K562 (cell line): ENCODE results near the gene TPD52L2. TPM values are rescaled to one million over a fixed set of nuclear protein-coding genes. Genes with fewer than 3 reads are reported as not detected.

Experiments
- GATAD2A ChIP-seq: fragments of 450-650 bp; IDR thresholded peaks from 2 replicates; pipeline ENCODE4 v1.6.1; 2017
- HLTF ChIP-seq: fragments of 450-650 bp; IDR thresholded peaks from 2 replicates; pipeline ENCODE4 v1.6.1; 2016
- KLF1 ChIP-seq: fragments of 450-650 bp; IDR thresholded peaks from 2 replicates; pipeline ENCODE4 v1.6.1; 2016; ENCODE audit warnings: missing genetic modification characterization, missing compliant biosample characterization
- MEIS2 ChIP-seq: fragments of 450-650 bp; IDR thresholded peaks from 2 replicates; pipeline ENCODE4 v1.6.1; 2014; ENCODE audit warnings: mild to moderate bottlenecking; ENCODE audit not compliant: partially characterized antibody
- MTF1 ChIP-seq: fragments of 250-450 bp; sonication (Bioruptor Pico); IDR thresholded peaks from 2 replicates; pipeline ENCODE4 v1.9.0; 2021; ENCODE audit warnings: moderate library complexity, mild to moderate bottlenecking, inconsistent platforms, borderline replicate concordance
- RB1 ChIP-seq: fragments of 450-650 bp; IDR thresholded peaks from 2 replicates; pipeline ENCODE4 v1.6.1; 2017; ENCODE audit warnings: low read depth, mild to moderate bottlenecking
- SMAD4 ChIP-seq: fragments of 250-450 bp; sonication (Bioruptor Pico); conservative IDR thresholded peaks from 2 replicates; pipeline ENCODE4 v1.8.0; 2021; ENCODE audit warnings: inconsistent platforms, mild to moderate bottlenecking, moderate library complexity
- SP1 ChIP-seq: sonication (generic); formaldehyde crosslinking; IDR thresholded peaks from 2 replicates; pipeline ENCODE4 v1.8.1; 2022; ENCODE audit warnings: mild to moderate bottlenecking, missing genetic modification reagents
- SRSF7 ChIP-seq: fragments of 200-400 bp; formaldehyde crosslinking; optimal IDR thresholded peaks from 2 replicates; pipeline ENCODE3; 2017; ENCODE audit warnings: mild to moderate bottlenecking, low read depth, low read length
- TAF1 ChIP-seq: IDR thresholded peaks from 2 replicates; pipeline ENCODE4 v1.6.1; 2011; ENCODE audit warnings: mild to moderate bottlenecking, low read length, moderate library complexity; ENCODE audit not compliant: insufficient read depth, control insufficient read depth, severe bottlenecking; ENCODE audit errors: extremely low read depth
- ZBED1 ChIP-seq: IDR thresholded peaks from 2 replicates; pipeline ENCODE4 v1.6.1; 2014
- ZNF282 ChIP-seq: sonication (generic); formaldehyde crosslinking; IDR thresholded peaks from 2 replicates; pipeline ENCODE4 v1.8.1; 2023; ENCODE audit warnings: missing genetic modification reagents
- ZNF589 ChIP-seq: fragments of 200-800 bp; sonication (Bioruptor generic); IDR thresholded peaks from 2 replicates; pipeline ENCODE4 v1.6.1; 2016; ENCODE audit warnings: low read depth, missing genetic modification characterization, missing compliant biosample characterization
- ZNF766 ChIP-seq: fragments of 200-800 bp; sonication (Bioruptor generic); conservative IDR thresholded peaks from 2 replicates; pipeline ENCODE4 v1.6.1; 2016; ENCODE audit warnings: missing genetic modification characterization, missing compliant biosample characterization
- polyA plus RNA-seq, 8 experiments: library from polyadenylated mRNA; depleted of rRNA in 4 of 8; stranded (reverse) in 5 of 8; unstranded in 3 of 8; fragments of >200 nt; fragmentation: Nextera tagmentation in 2 of 8; fragmentation: Illumina TruSeq in 1 of 8; extraction: Ambion mirVana in 2 of 8; extraction: Trizol in 1 of 8; gene quantifications; 2 replicates each; pipeline versions ENCODE4 v1.2.1 to v1.2.3, GENCODE V29; 2011 to 2014; ENCODE audit warnings: inconsistent platforms in 1 of 8, missing spikeins in 1 of 8
- total RNA-seq, 7 experiments: library from RNA; depleted of rRNA in 6 of 7; stranded (reverse); fragments of >200 nt in 6 of 7; fragmentation: Illumina TruSeq in 2 of 7; extraction: Trizol in 2 of 7; gene quantifications; 2 replicates each; pipeline versions ENCODE4 v1.2.1 to v1.2.3, GENCODE V29; 2011 to 2021; ENCODE audit warnings: low replicate concordance in 1 of 7
- TF ChIP-seq, protein P1 (sequence below): fragments of 250-450 bp; sonication (Bioruptor Pico); IDR thresholded peaks from 2 replicates; pipeline ENCODE4 v1.4.0; 2020; ENCODE audit warnings: mild to moderate bottlenecking, moderate library complexity
- TF ChIP-seq, protein P2 (sequence below), 2 experiments: IDR thresholded peaks in 1 of 2; conservative IDR thresholded peaks in 1 of 2; 2 replicates each; pipeline ENCODE4 v1.6.1; 2016; ENCODE audit warnings: low read depth in 2 of 2, mild to moderate bottlenecking in 1 of 2, missing compliant biosample characterization in 1 of 2, missing genetic modification characterization in 1 of 2, moderate library complexity in 1 of 2
- TF ChIP-seq, protein P3 (sequence below): fragments of 450-650 bp; formaldehyde crosslinking; IDR thresholded peaks from 2 replicates; pipeline ENCODE4 v1.4.0; 2022; ENCODE audit warnings: mild to moderate bottlenecking, moderate library complexity
- TF ChIP-seq, protein P4 (sequence below): IDR thresholded peaks from 2 replicates; pipeline ENCODE4 v1.6.1; 2011; ENCODE audit warnings: borderline replicate concordance, low read depth, mild to moderate bottlenecking, moderate library complexity, low read length; ENCODE audit not compliant: insufficient read depth, poor library complexity, severe bottlenecking

Gene TPD52L2
- total and polyA plus RNA-seq, 9 of the 15 experiments (the other 6 are each of a cell fraction or from before 2014, with no cell fraction given): 1.9 to 117 (median 74.6) TPM

DNA sequence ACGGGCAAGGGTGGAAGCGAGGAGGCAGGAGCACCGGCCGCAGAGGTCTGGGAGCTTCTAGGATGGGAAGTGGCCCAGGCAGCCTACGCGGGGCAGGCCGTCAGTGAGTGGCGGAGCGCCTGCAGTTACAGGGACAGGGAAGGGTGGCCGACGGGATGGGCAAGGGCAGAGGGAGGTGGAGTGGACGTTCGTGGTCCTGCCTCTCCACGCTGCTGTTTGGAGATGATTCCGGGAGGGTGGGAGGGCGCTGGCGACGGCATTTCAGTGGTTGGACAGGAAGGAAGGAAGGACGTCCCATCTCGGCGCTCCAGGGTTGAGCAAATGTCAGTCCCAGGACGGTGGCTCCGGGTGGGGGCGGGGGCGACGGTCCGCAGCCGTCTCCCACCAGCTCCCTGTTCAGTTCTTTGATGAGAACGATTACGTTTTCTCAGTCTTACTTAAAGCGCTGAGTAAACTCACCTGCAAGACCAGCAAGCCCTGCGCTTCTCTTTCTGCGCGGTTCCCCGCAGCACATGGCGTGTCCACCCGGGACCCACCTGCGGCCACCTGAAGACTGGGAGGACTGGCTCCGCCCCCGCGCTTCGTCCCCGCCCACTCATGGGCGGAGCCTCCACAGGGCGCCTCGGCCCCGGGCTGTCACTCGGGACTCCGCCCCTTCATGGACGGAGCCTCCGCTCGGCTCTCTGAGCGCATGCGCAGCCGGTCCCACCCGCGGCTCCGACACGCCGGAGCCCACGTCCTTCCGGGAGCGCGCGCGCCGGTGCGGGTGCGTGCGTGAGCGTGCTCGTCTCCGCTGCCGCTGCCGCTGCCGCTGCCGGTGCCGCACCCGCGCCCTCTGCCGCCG lies 29.5 kb downstream of the TPD52L2 start, which contains the start of gene DNAJC5 (continued):
- TF ChIP-seq SP1 (CRISPR knock-in tag) (peak; percentile 82), SRSF7 (no peak), GATAD2A (peak; percentile 86; the same call in 1 of the 2 replicates), TAF1 (peak; percentile 28), MTF1 (CRISPR knock-in tag) (no peak), ZBED1 (no peak), ZNF589 (CRISPR knock-in tag) (peak; percentile 48; the same call in 1 of the 2 replicates), ZNF766 (CRISPR knock-in tag) (no peak), HLTF (no peak), MEIS2 (peak; percentile 93), ZNF282 (CRISPR knock-in tag) (no peak), RB1 (peak; percentile 71; the same call in 1 of the 2 replicates), KLF1 (peak; percentile 38; the same call in 1 of the 2 replicates), SMAD4 (CRISPR knock-in tag) (peak; percentile 60; the same call in 1 of the 2 replicates)
- TF ChIP-seq, protein P1, sequence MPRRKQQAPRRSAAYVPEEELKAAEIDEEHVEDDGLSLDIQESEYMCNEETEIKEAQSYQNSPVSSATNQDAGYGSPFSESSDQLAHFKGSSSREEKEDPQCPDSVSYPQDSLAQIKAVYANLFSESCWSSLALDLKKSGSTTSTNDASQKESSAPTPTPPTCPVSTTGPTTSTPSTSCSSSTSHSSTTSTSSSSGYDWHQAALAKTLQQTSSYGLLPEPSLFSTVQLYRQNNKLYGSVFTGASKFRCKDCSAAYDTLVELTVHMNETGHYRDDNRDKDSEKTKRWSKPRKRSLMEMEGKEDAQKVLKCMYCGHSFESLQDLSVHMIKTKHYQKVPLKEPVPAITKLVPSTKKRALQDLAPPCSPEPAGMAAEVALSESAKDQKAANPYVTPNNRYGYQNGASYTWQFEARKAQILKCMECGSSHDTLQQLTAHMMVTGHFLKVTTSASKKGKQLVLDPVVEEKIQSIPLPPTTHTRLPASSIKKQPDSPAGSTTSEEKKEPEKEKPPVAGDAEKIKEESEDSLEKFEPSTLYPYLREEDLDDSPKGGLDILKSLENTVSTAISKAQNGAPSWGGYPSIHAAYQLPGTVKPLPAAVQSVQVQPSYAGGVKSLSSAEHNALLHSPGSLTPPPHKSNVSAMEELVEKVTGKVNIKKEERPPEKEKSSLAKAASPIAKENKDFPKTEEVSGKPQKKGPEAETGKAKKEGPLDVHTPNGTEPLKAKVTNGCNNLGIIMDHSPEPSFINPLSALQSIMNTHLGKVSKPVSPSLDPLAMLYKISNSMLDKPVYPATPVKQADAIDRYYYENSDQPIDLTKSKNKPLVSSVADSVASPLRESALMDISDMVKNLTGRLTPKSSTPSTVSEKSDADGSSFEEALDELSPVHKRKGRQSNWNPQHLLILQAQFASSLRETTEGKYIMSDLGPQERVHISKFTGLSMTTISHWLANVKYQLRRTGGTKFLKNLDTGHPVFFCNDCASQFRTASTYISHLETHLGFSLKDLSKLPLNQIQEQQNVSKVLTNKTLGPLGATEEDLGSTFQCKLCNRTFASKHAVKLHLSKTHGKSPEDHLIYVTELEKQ (CRISPR knock-in tag): no peak
- TF ChIP-seq, protein P2, sequence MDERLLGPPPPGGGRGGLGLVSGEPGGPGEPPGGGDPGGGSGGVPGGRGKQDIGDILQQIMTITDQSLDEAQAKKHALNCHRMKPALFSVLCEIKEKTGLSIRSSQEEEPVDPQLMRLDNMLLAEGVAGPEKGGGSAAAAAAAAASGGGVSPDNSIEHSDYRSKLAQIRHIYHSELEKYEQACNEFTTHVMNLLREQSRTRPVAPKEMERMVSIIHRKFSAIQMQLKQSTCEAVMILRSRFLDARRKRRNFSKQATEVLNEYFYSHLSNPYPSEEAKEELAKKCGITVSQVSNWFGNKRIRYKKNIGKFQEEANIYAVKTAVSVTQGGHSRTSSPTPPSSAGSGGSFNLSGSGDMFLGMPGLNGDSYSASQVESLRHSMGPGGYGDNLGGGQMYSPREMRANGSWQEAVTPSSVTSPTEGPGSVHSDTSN (CRISPR knock-in tag; IDR thresholded peaks at IDR 0.05; ENCODE audit: low read depth): peak; percentile 73
- TF ChIP-seq, protein P2 (tag; conservative IDR thresholded peaks at IDR 0.05; ENCODE audit: low read depth): no peak
- TF ChIP-seq, protein P3, sequence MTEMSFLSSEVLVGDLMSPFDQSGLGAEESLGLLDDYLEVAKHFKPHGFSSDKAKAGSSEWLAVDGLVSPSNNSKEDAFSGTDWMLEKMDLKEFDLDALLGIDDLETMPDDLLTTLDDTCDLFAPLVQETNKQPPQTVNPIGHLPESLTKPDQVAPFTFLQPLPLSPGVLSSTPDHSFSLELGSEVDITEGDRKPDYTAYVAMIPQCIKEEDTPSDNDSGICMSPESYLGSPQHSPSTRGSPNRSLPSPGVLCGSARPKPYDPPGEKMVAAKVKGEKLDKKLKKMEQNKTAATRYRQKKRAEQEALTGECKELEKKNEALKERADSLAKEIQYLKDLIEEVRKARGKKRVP (CRISPR knock-in tag): no peak
- TF ChIP-seq, protein P4, sequence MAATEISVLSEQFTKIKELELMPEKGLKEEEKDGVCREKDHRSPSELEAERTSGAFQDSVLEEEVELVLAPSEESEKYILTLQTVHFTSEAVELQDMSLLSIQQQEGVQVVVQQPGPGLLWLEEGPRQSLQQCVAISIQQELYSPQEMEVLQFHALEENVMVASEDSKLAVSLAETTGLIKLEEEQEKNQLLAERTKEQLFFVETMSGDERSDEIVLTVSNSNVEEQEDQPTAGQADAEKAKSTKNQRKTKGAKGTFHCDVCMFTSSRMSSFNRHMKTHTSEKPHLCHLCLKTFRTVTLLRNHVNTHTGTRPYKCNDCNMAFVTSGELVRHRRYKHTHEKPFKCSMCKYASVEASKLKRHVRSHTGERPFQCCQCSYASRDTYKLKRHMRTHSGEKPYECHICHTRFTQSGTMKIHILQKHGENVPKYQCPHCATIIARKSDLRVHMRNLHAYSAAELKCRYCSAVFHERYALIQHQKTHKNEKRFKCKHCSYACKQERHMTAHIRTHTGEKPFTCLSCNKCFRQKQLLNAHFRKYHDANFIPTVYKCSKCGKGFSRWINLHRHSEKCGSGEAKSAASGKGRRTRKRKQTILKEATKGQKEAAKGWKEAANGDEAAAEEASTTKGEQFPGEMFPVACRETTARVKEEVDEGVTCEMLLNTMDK: no peak
